ENCODE measurements around the gene CNPY1. TPM values are rescaled to one million over a fixed set of nuclear protein-coding genes. Genes with fewer than 3 reads are reported as not detected.

CNPY1 gene
- total RNA-seq, 1 donor from 2014 or later: not detected

- no peaks in the 10 kb centered on the region for H3K36me3 ChIP-seq
- H3K4me1 ChIP-seq: no peaks in the 10 kb centered on the region
- H3K4me3 ChIP-seq: no peak overlapping the region
- no peak for TF ChIP-seq CTCF (IDR thresholded peaks at IDR 0.05; ENCODE audit: borderline replicate concordance)
- intact Hi-C loops (cut with micrococcal nuclease): no loop called here
- no peaks in the 10 kb centered on the region for H3K9me3 ChIP-seq (replicated peaks)
- peaks cover 79% of the 10 kb centered on the region for H3K27me3 ChIP-seq (ENCODE audit: low read depth)
- DNase-seq: peak; percentile 44
- no peak overlapping the region for H3K27ac ChIP-seq (replicated peaks)
Observed at GRCh38 chr7:155590215-155591018, 44.1 kb upstream of the CNPY1 start.

GRCh38 chr7:155589001-155589980 is 42.9 kb upstream of the CNPY1 start:
- no peak for TF ChIP-seq CTCF (IDR thresholded peaks at IDR 0.05; ENCODE audit: borderline replicate concordance)
- H3K9me3 ChIP-seq (replicated peaks): no peaks in the 10 kb centered on the region
- H3K27ac ChIP-seq (replicated peaks): no peak overlapping the region
- intact Hi-C loops (cut with micrococcal nuclease): no loop called here
- H3K36me3 ChIP-seq: no peaks in the 10 kb centered on the region
- H3K4me1 ChIP-seq: no peaks in the 10 kb centered on the region
- no peak for DNase-seq
- H3K27me3 ChIP-seq (ENCODE audit: low read depth): peaks cover 81% of the 10 kb centered on the region
- no peak overlapping the region for H3K4me3 ChIP-seq

GRCh38 chr7:155588468-155588998 is 42.2 kb upstream of the CNPY1 start:
- H3K27ac ChIP-seq (replicated peaks): no peak overlapping the region
- TF ChIP-seq CTCF (IDR thresholded peaks at IDR 0.05; ENCODE audit: borderline replicate concordance): no peak
- peaks cover 81% of the 10 kb centered on the region for H3K27me3 ChIP-seq (ENCODE audit: low read depth)

GRCh38 chr7:155587486-155587885 is 41.1 kb upstream of the CNPY1 start:
- no peaks in the 10 kb centered on the region for H3K4me1 ChIP-seq
- intact Hi-C loops (cut with micrococcal nuclease): no loop called here
- TF ChIP-seq CTCF (IDR thresholded peaks at IDR 0.05; ENCODE audit: borderline replicate concordance): no peak
- H3K27ac ChIP-seq (replicated peaks): no peak overlapping the region
- H3K36me3 ChIP-seq: no peaks in the 10 kb centered on the region
- H3K4me3 ChIP-seq: no peak overlapping the region
- H3K27me3 ChIP-seq (ENCODE audit: low read depth): peaks cover 79% of the 10 kb centered on the region
- DNase-seq: no peak
- H3K9me3 ChIP-seq (replicated peaks): no peaks in the 10 kb centered on the region

More at GRCh38 chr7:155588468-155588998, 42.2 kb upstream of the CNPY1 start:
- Histone ChIP-seq H3K4me1 (no peaks in the 10 kb centered on the region), H3K9me3 (replicated peaks) (no peaks in the 10 kb centered on the region), H3K4me3 (no peak overlapping the region), H3K36me3 (no peaks in the 10 kb centered on the region)
- no peak for DNase-seq
- intact Hi-C loops (cut with micrococcal nuclease): no loop called here

GRCh38 chr7:155586843-155587440 is 40.6 kb upstream of the CNPY1 start:
- Histone ChIP-seq H3K36me3 (no peaks in the 10 kb centered on the region), H3K4me3 (no peak overlapping the region), H3K27ac (replicated peaks) (no peak overlapping the region), H3K27me3 (ENCODE audit: low read depth) (peaks cover 81% of the 10 kb centered on the region), H3K4me1 (no peaks in the 10 kb centered on the region), H3K9me3 (replicated peaks) (no peaks in the 10 kb centered on the region)
- intact Hi-C loops (cut with micrococcal nuclease): no loop called here
- DNase-seq: no peak
- no peak for TF ChIP-seq CTCF (IDR thresholded peaks at IDR 0.05; ENCODE audit: borderline replicate concordance)

All from left ventricle myocardium inferior (tissue), 1 donor.